Neural progenitor cell (in vitro differentiated cells): ENCODE data around the gene MUSTN1.

ENCODE experiments used
- EZH2 ChIP-seq: fragments of 200-600 bp; sonication (generic); IDR thresholded peaks from 2 replicates; pipeline ENCODE4 v1.6.1; 2017; ENCODE audit warnings: antibody characterized with exemption, mild to moderate bottlenecking, moderate library complexity
- EZH2phosphoT487 ChIP-seq: fragments of 200-600 bp; sonication (generic); IDR thresholded peaks from 2 replicates; pipeline ENCODE4 v1.6.1; 2017; ENCODE audit warnings: antibody characterized with exemption
- TF ChIP-seq, protein P1 (sequence below): fragments of 200-600 bp; sonication (generic); IDR thresholded peaks from 2 replicates; pipeline ENCODE4 v1.5.1; 2017; ENCODE audit warnings: antibody characterized with exemption, mild to moderate bottlenecking

DNA sequence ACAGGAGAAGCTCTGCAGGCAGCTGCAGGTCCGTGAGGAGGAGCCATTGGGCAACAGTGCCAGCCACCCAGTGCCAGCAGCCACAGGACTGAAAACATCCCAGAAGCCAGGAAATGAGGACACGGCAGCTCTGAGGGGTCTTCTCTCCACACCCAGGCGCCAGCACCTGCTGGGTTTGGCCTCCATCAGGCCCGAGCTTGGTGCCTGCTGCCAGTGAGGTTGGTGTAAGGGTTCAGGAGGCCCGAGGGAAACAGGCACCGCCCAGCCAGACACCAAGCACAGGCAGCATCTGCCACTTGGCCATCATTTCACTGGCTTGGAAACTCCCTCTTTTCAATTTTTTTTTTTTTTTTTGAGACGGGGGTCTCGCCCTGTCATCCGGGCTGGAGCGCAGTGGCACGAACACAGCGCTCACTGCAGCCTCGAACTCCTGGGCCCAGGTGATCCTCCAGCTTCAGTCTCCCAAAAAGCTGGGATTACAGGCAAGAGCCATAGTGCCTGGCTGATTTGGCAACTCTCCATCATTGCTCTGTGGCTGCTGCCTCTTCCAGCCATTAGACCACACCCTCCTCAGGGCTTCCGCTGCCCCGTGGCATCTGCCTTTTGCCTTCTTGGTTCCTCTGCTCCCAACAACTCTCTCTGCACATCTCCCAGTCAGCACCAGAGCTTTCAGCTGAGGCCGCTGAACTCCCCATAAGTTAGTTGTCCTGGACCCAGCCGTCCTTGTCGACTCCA lies 41.7 kb downstream of the MUSTN1 start:
- TF ChIP-seq, protein P1, sequence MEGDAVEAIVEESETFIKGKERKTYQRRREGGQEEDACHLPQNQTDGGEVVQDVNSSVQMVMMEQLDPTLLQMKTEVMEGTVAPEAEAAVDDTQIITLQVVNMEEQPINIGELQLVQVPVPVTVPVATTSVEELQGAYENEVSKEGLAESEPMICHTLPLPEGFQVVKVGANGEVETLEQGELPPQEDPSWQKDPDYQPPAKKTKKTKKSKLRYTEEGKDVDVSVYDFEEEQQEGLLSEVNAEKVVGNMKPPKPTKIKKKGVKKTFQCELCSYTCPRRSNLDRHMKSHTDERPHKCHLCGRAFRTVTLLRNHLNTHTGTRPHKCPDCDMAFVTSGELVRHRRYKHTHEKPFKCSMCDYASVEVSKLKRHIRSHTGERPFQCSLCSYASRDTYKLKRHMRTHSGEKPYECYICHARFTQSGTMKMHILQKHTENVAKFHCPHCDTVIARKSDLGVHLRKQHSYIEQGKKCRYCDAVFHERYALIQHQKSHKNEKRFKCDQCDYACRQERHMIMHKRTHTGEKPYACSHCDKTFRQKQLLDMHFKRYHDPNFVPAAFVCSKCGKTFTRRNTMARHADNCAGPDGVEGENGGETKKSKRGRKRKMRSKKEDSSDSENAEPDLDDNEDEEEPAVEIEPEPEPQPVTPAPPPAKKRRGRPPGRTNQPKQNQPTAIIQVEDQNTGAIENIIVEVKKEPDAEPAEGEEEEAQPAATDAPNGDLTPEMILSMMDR, result no peak
- no peak for TF ChIP-seq EZH2
- no peak for TF ChIP-seq EZH2phosphoT487
